GM21447 (cell line): ENCODE results near the gene SMARCAL1.
"Not testable (repeated sequence)": the region's sequence is repeated elsewhere in the genome, so short reads cannot be mapped to it uniquely, and the experiment has no call there.

Experiments
- ATAC-seq: cut with Tn5 transposase; IDR thresholded peaks from one replicate; pipeline ENCODE4 v1.9.1; 2021; ENCODE audit not compliant: unreplicated experiment

The SMARCAL1 gene

GRCh38 chr2:216412022-216412999 is at the start of gene SMARCAL1:
TSS of gene SMARCAL1 (plus strand) at chr2:216412484. CDS start at chr2:216414705, 2,221 bp downstream.
- ATAC-seq: peak; percentile 96

GRCh38 chr2:216362730-216363129 is 49.6 kb upstream of the SMARCAL1 start:
- ATAC-seq: no peak

GRCh38 chr2:216363221-216363620 is 49.1 kb upstream of the SMARCAL1 start:
- ATAC-seq: no peak

GRCh38 chr2:216365518-216365917 is 46.8 kb upstream of the SMARCAL1 start:
- no peak for ATAC-seq

GRCh38 chr2:216366777-216367471 is 45.4 kb upstream of the SMARCAL1 start:
- ATAC-seq: no peak

GRCh38 chr2:216369821-216370220 is 42.5 kb upstream of the SMARCAL1 start:
- ATAC-seq: no peak

GRCh38 chr2:216370961-216371712 is 41.1 kb upstream of the SMARCAL1 start:
- ATAC-seq: no peak

GRCh38 chr2:216371721-216372702 is 40.3 kb upstream of the SMARCAL1 start, which contains the start of gene MARCHF4:
TSS of gene MARCHF4 (minus strand) at chr2:216372483. CDS start at chr2:216370260, 2,223 bp downstream.
- ATAC-seq: no peak

GRCh38 chr2:216372761-216373291 is 39.5 kb upstream of the SMARCAL1 start:
- no peak for ATAC-seq

GRCh38 chr2:216373896-216374295 is 38.4 kb upstream of the SMARCAL1 start:
- ATAC-seq: no peak

GRCh38 chr2:216375286-216375685 is 37.0 kb upstream of the SMARCAL1 start:
- ATAC-seq: no peak

- ATAC-seq: no peak
These were observed 32.3 kb upstream of the SMARCAL1 start for GRCh38 chr2:216379977-216380376.

- ATAC-seq: not testable (repeated sequence)
These were observed 27.9 kb upstream of the SMARCAL1 start for GRCh38 chr2:216384409-216384808.

GRCh38 chr2:216385478-216385877 is 26.8 kb upstream of the SMARCAL1 start:
- no peak for ATAC-seq

- ATAC-seq: no peak
These were observed 25.0 kb upstream of the SMARCAL1 start for GRCh38 chr2:216387262-216387661.

- peak; percentile 81 for ATAC-seq
These were observed 24.0 kb upstream of the SMARCAL1 start for GRCh38 chr2:216388046-216388884.

- no peak for ATAC-seq
These were observed 22.7 kb upstream of the SMARCAL1 start for GRCh38 chr2:216389570-216389969.

GRCh38 chr2:216391401-216391800 is 20.9 kb upstream of the SMARCAL1 start:
- ATAC-seq: no peak
